HL-60 (cell line): ENCODE measurements around the gene WDR17.

Experiments
- GABPA ChIP-seq: IDR thresholded peaks from 2 replicates; pipeline ENCODE4 v1.6.1; 2012; ENCODE audit warnings: low read depth
- POLR2AphosphoS5 ChIP-seq: IDR thresholded peaks from 2 replicates; pipeline ENCODE4 v1.6.1; 2012; ENCODE audit warnings: low read depth
- SPI1 ChIP-seq: IDR thresholded peaks from 2 replicates; pipeline ENCODE4 v1.6.1; 2012; ENCODE audit warnings: low read depth, mild to moderate bottlenecking, borderline replicate concordance
- TF ChIP-seq, protein P1 (sequence below): IDR thresholded peaks from one replicate; pipeline ENCODE4 v1.5.1; 2011; ENCODE audit warnings: low read length, control low read depth, inconsistent platforms; ENCODE audit not compliant: insufficient read depth
- TF ChIP-seq, protein P2 (sequence below): IDR thresholded peaks from 2 replicates; pipeline ENCODE4 v1.6.1; 2012; ENCODE audit warnings: low read depth; ENCODE audit not compliant: insufficient replicate concordance

DNA sequence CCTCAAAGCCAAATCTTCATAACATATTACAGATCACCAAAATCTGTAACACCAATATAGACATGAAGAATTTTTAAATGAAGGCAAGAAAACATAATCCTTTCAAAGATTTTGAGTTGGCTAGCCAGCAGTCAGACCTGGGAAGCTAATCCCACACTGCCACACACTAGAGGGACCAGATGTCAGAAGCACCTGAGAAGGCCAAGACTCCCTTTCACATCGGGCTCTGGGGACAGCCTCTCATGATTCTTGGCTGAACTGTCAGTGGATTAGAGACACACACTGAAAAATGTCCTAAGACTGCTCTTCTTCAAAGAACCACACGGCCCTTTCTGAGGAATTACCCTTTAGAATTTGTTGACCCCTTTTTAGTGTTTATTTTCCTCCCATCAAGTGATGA is 157.9 kb downstream of the WDR17 start:
- TF ChIP-seq, protein P1, sequence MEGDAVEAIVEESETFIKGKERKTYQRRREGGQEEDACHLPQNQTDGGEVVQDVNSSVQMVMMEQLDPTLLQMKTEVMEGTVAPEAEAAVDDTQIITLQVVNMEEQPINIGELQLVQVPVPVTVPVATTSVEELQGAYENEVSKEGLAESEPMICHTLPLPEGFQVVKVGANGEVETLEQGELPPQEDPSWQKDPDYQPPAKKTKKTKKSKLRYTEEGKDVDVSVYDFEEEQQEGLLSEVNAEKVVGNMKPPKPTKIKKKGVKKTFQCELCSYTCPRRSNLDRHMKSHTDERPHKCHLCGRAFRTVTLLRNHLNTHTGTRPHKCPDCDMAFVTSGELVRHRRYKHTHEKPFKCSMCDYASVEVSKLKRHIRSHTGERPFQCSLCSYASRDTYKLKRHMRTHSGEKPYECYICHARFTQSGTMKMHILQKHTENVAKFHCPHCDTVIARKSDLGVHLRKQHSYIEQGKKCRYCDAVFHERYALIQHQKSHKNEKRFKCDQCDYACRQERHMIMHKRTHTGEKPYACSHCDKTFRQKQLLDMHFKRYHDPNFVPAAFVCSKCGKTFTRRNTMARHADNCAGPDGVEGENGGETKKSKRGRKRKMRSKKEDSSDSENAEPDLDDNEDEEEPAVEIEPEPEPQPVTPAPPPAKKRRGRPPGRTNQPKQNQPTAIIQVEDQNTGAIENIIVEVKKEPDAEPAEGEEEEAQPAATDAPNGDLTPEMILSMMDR = no peak
- TF ChIP-seq POLR2AphosphoS5 (no peak), GABPA (no peak), SPI1 (no peak)
- TF ChIP-seq, protein P2, sequence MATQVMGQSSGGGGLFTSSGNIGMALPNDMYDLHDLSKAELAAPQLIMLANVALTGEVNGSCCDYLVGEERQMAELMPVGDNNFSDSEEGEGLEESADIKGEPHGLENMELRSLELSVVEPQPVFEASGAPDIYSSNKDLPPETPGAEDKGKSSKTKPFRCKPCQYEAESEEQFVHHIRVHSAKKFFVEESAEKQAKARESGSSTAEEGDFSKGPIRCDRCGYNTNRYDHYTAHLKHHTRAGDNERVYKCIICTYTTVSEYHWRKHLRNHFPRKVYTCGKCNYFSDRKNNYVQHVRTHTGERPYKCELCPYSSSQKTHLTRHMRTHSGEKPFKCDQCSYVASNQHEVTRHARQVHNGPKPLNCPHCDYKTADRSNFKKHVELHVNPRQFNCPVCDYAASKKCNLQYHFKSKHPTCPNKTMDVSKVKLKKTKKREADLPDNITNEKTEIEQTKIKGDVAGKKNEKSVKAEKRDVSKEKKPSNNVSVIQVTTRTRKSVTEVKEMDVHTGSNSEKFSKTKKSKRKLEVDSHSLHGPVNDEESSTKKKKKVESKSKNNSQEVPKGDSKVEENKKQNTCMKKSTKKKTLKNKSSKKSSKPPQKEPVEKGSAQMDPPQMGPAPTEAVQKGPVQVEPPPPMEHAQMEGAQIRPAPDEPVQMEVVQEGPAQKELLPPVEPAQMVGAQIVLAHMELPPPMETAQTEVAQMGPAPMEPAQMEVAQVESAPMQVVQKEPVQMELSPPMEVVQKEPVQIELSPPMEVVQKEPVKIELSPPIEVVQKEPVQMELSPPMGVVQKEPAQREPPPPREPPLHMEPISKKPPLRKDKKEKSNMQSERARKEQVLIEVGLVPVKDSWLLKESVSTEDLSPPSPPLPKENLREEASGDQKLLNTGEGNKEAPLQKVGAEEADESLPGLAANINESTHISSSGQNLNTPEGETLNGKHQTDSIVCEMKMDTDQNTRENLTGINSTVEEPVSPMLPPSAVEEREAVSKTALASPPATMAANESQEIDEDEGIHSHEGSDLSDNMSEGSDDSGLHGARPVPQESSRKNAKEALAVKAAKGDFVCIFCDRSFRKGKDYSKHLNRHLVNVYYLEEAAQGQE = no peak
